Measurements from ENCODE around the gene ACTL7B.
"Not testable (repeated sequence)": the region's sequence is repeated elsewhere in the genome, so short reads cannot be mapped to it uniquely, and the experiment has no call there.

ACTL7B gene

GRCh38 chr9:108855888-108856287 lies at the start of gene ACTL7B:
ACTL7B (minus strand) TSS chr9:108855986; CDS start chr9:108855930, 56 bp downstream.
- TF ChIP-seq YY1 (IDR thresholded peaks at IDR 0.05; ENCODE audit: insufficient read depth, insufficient read length) (no peak), ZNF274 (IDR thresholded peaks at IDR 0.05; ENCODE audit: low read depth, low read length) (no peak), SUZ12 (IDR thresholded peaks at IDR 0.05; ENCODE audit: extremely low read depth, insufficient read depth, insufficient read length) (no peak)
- no peak within 1 kb of the TSS for H3K9ac ChIP-seq (ENCODE audit: insufficient read length, low read depth)
- no peak for DNase-seq (ENCODE audit: low read depth, low spot score)
- H3K9me3 ChIP-seq (ENCODE audit: insufficient read depth, low read length): no peaks in the 10 kb centered on the region
- no peaks in the 10 kb centered on the region for H3K36me3 ChIP-seq (ENCODE audit: insufficient read depth, insufficient read length, low read length)
- peaks cover 3% of the 10 kb centered on the region for H3K27me3 ChIP-seq (ENCODE audit: insufficient read depth, insufficient read length)
- H3K4me1 ChIP-seq (ENCODE audit: insufficient read depth, insufficient read length): no peaks in the 10 kb centered on the region
- H3K4me3 ChIP-seq (ENCODE audit: insufficient read length, low read depth): no peak within 1 kb of the TSS

GRCh38 chr9:108905494-108905893 lies 49.7 kb upstream of the ACTL7B start:
- Histone ChIP-seq H3K36me3 (ENCODE audit: insufficient read depth, insufficient read length, low read length) (peaks cover 86% of the 10 kb centered on the region), H3K27me3 (ENCODE audit: insufficient read depth, insufficient read length) (no peaks in the 10 kb centered on the region), H3K4me1 (ENCODE audit: insufficient read depth, insufficient read length) (no peaks in the 10 kb centered on the region), H3K9ac (ENCODE audit: insufficient read length, low read depth) (no peak overlapping the region), H3K9me3 (ENCODE audit: insufficient read depth, low read length) (no peaks in the 10 kb centered on the region), H3K4me3 (ENCODE audit: insufficient read length, low read depth) (no peak overlapping the region)
- no peak for TF ChIP-seq ZNF274 (IDR thresholded peaks at IDR 0.05; ENCODE audit: low read depth, low read length)
- TF ChIP-seq SUZ12 (IDR thresholded peaks at IDR 0.05; ENCODE audit: extremely low read depth, insufficient read depth, insufficient read length): no peak
- TF ChIP-seq YY1 (IDR thresholded peaks at IDR 0.05; ENCODE audit: insufficient read depth, insufficient read length): no peak
- no peak for DNase-seq (ENCODE audit: low read depth, low spot score)

- H3K4me1 ChIP-seq (ENCODE audit: insufficient read depth, insufficient read length): no peaks in the 10 kb centered on the region
Measured at GRCh38 chr9:108904161-108904560, 48.4 kb upstream of the ACTL7B start.

GRCh38 chr9:108903420-108904103 lies 47.8 kb upstream of the ACTL7B start:
- DNase-seq (ENCODE audit: low read depth, low spot score): no peak
- Histone ChIP-seq H3K27me3 (ENCODE audit: insufficient read depth, insufficient read length) (no peaks in the 10 kb centered on the region), H3K4me3 (ENCODE audit: insufficient read length, low read depth) (no peak overlapping the region), H3K9me3 (ENCODE audit: insufficient read depth, low read length) (no peaks in the 10 kb centered on the region), H3K4me1 (ENCODE audit: insufficient read depth, insufficient read length) (no peaks in the 10 kb centered on the region), H3K9ac (ENCODE audit: insufficient read length, low read depth) (no peak overlapping the region), H3K36me3 (ENCODE audit: insufficient read depth, insufficient read length, low read length) (peaks cover 79% of the 10 kb centered on the region)
- TF ChIP-seq SUZ12 (IDR thresholded peaks at IDR 0.05; ENCODE audit: extremely low read depth, insufficient read depth, insufficient read length): no peak
- TF ChIP-seq YY1 (IDR thresholded peaks at IDR 0.05; ENCODE audit: insufficient read depth, insufficient read length): no peak
- TF ChIP-seq ZNF274 (IDR thresholded peaks at IDR 0.05; ENCODE audit: low read depth, low read length): no peak

More at GRCh38 chr9:108904161-108904560, 48.4 kb upstream of the ACTL7B start:
- TF ChIP-seq SUZ12 (IDR thresholded peaks at IDR 0.05; ENCODE audit: extremely low read depth, insufficient read depth, insufficient read length) (no peak), YY1 (IDR thresholded peaks at IDR 0.05; ENCODE audit: insufficient read depth, insufficient read length) (no peak), ZNF274 (IDR thresholded peaks at IDR 0.05; ENCODE audit: low read depth, low read length) (no peak)
- no peak overlapping the region for H3K9ac ChIP-seq (ENCODE audit: insufficient read length, low read depth)
- no peak overlapping the region for H3K4me3 ChIP-seq (ENCODE audit: insufficient read length, low read depth)
- H3K9me3 ChIP-seq (ENCODE audit: insufficient read depth, low read length): no peaks in the 10 kb centered on the region
- H3K27me3 ChIP-seq (ENCODE audit: insufficient read depth, insufficient read length): no peaks in the 10 kb centered on the region
- H3K36me3 ChIP-seq (ENCODE audit: insufficient read depth, insufficient read length, low read length): peaks cover 84% of the 10 kb centered on the region
- DNase-seq (ENCODE audit: low read depth, low spot score): no peak

GRCh38 chr9:108900176-108900575 lies 44.4 kb upstream of the ACTL7B start:
- no peaks in the 10 kb centered on the region for H3K9me3 ChIP-seq (ENCODE audit: insufficient read depth, low read length)
- H3K9ac ChIP-seq (ENCODE audit: insufficient read length, low read depth): no peak overlapping the region
- TF ChIP-seq SUZ12 (IDR thresholded peaks at IDR 0.05; ENCODE audit: extremely low read depth, insufficient read depth, insufficient read length) (no peak), ZNF274 (IDR thresholded peaks at IDR 0.05; ENCODE audit: low read depth, low read length) (no peak), YY1 (IDR thresholded peaks at IDR 0.05; ENCODE audit: insufficient read depth, insufficient read length) (no peak)
- no peak overlapping the region for H3K4me3 ChIP-seq (ENCODE audit: insufficient read length, low read depth)
- H3K4me1 ChIP-seq (ENCODE audit: insufficient read depth, insufficient read length): no peaks in the 10 kb centered on the region
- DNase-seq (ENCODE audit: low read depth, low spot score): no peak
- no peaks in the 10 kb centered on the region for H3K27me3 ChIP-seq (ENCODE audit: insufficient read depth, insufficient read length)
- peaks cover 75% of the 10 kb centered on the region for H3K36me3 ChIP-seq (ENCODE audit: insufficient read depth, insufficient read length, low read length)

GRCh38 chr9:108899023-108899695 lies 43.4 kb upstream of the ACTL7B start:
- not testable (repeated sequence) for H3K4me1 ChIP-seq (ENCODE audit: insufficient read depth, insufficient read length); H3K9me3 ChIP-seq (ENCODE audit: insufficient read depth, low read length); H3K9ac ChIP-seq (ENCODE audit: insufficient read length, low read depth); H3K4me3 ChIP-seq (ENCODE audit: insufficient read length, low read depth); DNase-seq (ENCODE audit: low read depth, low spot score); H3K27me3 ChIP-seq (ENCODE audit: insufficient read depth, insufficient read length)
- peaks cover 77% of the 10 kb centered on the region for H3K36me3 ChIP-seq (ENCODE audit: insufficient read depth, insufficient read length, low read length)

GRCh38 chr9:108897324-108898096 lies 41.7 kb upstream of the ACTL7B start:
- Histone ChIP-seq H3K27me3 (ENCODE audit: insufficient read depth, insufficient read length) (no peaks in the 10 kb centered on the region), H3K4me3 (ENCODE audit: insufficient read length, low read depth) (no peak overlapping the region), H3K9me3 (ENCODE audit: insufficient read depth, low read length) (no peaks in the 10 kb centered on the region), H3K36me3 (ENCODE audit: insufficient read depth, insufficient read length, low read length) (peaks cover 78% of the 10 kb centered on the region), H3K9ac (ENCODE audit: insufficient read length, low read depth) (no peak overlapping the region), H3K4me1 (ENCODE audit: insufficient read depth, insufficient read length) (no peaks in the 10 kb centered on the region)
- DNase-seq (ENCODE audit: low read depth, low spot score): no peak
- TF ChIP-seq ZNF274 (IDR thresholded peaks at IDR 0.05; ENCODE audit: low read depth, low read length) (no peak), SUZ12 (IDR thresholded peaks at IDR 0.05; ENCODE audit: extremely low read depth, insufficient read depth, insufficient read length) (no peak), YY1 (IDR thresholded peaks at IDR 0.05; ENCODE audit: insufficient read depth, insufficient read length) (no peak)

Data from NT2/D1 (cell line).